Endothelial cell of hepatic sinusoid (primary cell): ENCODE data around the gene HS6ST1.

Experiments used
- in situ Hi-C: cut with HindIII; loops from 2 replicates; pipeline ENCODE4 v1.10.0; 2017; ENCODE audit warnings: low sequenced_read_pairs

Gene HS6ST1

GRCh38 chr2:128350736-128351135 is 32.1 kb upstream of the HS6ST1 start:
- in situ Hi-C loops = no loop called here

GRCh38 chr2:128348701-128349100 is 30.0 kb upstream of the HS6ST1 start:
- in situ Hi-C loops = no loop called here

GRCh38 chr2:128347701-128348539 is 29.3 kb upstream of the HS6ST1 start:
- in situ Hi-C loops = no loop called here

GRCh38 chr2:128347171-128347558 is 28.5 kb upstream of the HS6ST1 start:
- in situ Hi-C loops = no loop called here

- in situ Hi-C loops = no loop called here
These were observed 27.9 kb upstream of the HS6ST1 start for GRCh38 chr2:128346291-128347170.

- in situ Hi-C loops = no loop called here
These were observed 26.9 kb upstream of the HS6ST1 start for GRCh38 chr2:128345436-128346165.

- in situ Hi-C loops = no loop called here
These were observed 25.4 kb upstream of the HS6ST1 start for GRCh38 chr2:128344101-128344500.

GRCh38 chr2:128343459-128343858 is 24.8 kb upstream of the HS6ST1 start:
- in situ Hi-C loops = no loop called here

- in situ Hi-C loops = no loop called here
These were observed 23.9 kb upstream of the HS6ST1 start for GRCh38 chr2:128342550-128342949.

GRCh38 chr2:128341621-128342020 is 23.0 kb upstream of the HS6ST1 start:
- in situ Hi-C loops = no loop called here

- in situ Hi-C loops = no loop called here
These were observed 13.5 kb upstream of the HS6ST1 start for GRCh38 chr2:128332091-128332634.

- in situ Hi-C loops = no loop called here
These were observed 11.9 kb upstream of the HS6ST1 start for GRCh38 chr2:128330583-128330982.

GRCh38 chr2:128329607-128330006 is 10.9 kb upstream of the HS6ST1 start:
- in situ Hi-C loops = no loop called here

- in situ Hi-C loops = no loop called here
These were observed 8.7 kb upstream of the HS6ST1 start for GRCh38 chr2:128327180-128327964.

- in situ Hi-C loops = no loop called here
These were observed 7.7 kb upstream of the HS6ST1 start for GRCh38 chr2:128326346-128326745.

- in situ Hi-C loops = no loop called here
These were observed 7.0 kb upstream of the HS6ST1 start for GRCh38 chr2:128325611-128326181.

- in situ Hi-C loops = loop anchor here (5.0 kb wide), 2 partner anchors 52 to 102 kb away; no protein-coding TSS in a partner anchor
These were observed 6.3 kb upstream of the HS6ST1 start for GRCh38 chr2:128324897-128325410.

GRCh38 chr2:128324008-128324896 is 5.6 kb upstream of the HS6ST1 start:
- in situ Hi-C loops = loop anchor here (5.0 kb wide), 2 partner anchors 53 to 103 kb away; no protein-coding TSS in a partner anchor
